Measurements from ENCODE around the gene TUBB.

TUBB gene

DNA sequence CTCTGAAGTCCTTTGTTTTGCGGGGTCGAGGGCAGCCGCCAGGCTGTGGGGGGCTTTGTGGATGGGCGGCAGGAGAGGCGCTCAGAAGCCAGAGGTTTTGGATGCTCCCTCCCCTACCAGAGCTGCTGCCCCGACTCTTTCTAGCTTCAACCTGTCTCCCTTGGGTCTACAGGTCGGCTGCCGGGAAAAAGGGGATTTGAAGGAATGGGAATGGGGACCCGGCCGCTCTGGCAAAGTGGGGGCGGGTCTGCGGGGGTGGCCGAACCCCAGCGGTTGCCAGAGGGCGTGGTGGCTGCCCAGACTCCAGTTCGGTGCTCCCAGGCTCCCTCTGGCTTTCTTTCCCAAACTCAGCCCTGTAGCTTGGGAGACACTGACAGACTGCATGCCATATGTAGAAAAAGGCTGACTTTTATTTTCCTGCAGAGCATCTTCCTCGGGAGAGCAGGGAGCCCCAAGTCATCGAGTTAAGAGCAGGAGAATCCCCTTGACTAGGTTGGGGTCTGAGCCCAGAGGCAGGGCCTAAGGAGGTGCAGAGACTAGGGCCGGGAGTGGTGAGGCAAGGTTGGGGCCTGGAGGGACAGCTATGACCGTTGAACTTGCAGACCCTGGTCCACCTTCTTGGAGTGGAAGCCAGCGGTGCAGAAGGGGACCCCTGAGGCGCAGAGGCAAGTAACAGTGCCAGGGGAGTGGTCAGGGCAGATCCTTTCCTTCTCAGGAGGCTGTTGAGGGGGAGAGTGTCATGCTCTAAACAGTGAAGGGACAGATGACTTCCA lies 32.3 kb upstream of the TUBB start:
- DNase-seq (ENCODE audit: low read depth in 3 of 3): no peak

DNA sequence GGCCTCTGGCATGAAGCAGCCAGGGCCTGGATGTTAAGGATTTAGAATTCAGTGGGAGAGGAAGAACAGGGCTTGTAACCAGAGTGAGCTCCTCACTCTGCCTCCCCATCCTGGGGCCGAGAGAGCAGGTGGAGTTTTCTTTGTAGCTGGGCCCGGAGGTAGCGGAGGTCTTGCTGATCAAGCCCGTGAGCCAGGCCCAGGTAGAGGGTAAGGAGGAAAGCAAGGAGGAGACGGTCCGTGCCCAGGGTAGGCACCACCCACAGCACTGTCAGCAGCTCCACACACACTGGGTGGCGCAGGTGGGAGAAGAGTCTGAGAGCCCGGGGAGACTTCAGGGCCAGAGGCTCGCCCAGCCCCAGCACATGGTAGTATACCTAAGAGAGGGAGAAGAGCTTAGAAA lies 31.6 kb upstream of the TUBB start:
- no peak for DNase-seq (ENCODE audit: low read depth in 3 of 3)

DNA sequence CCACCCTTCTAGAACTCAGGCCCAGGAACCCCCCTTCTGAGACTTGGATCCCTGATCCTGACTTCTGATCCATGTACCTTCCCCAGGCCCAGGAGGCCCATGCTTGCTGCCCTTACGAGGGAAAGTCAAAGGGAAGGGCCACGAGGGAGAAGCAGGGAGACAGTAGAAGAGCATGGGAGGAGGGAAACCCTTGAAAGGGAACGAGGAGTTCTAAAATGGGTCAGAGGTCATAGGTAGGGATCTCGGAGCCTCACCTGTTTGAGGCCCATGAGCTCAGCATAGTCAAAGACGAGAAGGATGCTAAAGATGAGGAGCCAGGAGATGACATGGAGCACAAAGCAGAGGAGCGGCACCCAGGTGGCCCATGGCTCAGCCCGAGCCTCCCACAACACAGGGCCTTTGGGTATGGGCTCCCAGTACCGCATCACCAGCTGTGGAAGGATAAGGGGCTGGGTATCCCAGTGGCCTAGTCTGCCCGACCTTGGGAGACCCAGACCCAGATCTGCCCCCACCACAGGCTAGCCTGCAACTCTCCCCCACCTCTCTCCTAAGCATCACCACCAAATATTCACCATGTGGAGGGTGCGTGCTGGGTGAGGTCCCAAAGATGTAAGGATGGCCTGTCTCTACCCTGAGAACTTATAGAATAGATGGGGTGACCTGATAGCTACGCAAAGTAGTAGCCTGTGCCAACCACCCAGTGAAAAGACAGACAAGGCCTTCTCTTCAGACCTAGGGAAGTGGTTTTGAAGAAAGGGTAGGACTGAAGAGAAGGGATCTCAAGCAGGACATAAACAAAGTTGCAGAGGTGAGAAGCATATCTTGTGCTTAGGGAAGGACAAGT lies 30.9 kb upstream of the TUBB start:
- DNase-seq (ENCODE audit: low read depth in 3 of 3): no peak

DNA sequence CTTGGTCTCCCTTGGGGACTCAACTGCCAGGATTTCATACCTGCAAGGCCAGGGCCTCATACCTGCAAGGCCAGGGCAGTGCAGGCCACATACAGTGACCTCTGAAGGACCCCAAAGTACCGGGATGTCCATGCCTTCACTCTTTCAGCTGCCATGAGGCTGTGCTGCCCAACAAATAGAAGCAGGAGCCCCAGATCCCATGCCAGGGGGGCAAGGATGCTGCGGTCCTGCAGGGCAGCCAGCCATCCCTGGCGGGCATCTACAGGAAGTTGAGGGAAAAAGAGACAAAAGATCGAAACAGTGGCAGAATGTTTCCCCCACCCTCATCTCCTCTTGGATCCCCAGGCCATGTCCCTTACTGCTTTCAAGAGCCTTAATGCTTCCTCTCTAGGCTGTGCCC lies 30.2 kb upstream of the TUBB start:
- no peak for DNase-seq (ENCODE audit: low read depth in 3 of 3)

DNA sequence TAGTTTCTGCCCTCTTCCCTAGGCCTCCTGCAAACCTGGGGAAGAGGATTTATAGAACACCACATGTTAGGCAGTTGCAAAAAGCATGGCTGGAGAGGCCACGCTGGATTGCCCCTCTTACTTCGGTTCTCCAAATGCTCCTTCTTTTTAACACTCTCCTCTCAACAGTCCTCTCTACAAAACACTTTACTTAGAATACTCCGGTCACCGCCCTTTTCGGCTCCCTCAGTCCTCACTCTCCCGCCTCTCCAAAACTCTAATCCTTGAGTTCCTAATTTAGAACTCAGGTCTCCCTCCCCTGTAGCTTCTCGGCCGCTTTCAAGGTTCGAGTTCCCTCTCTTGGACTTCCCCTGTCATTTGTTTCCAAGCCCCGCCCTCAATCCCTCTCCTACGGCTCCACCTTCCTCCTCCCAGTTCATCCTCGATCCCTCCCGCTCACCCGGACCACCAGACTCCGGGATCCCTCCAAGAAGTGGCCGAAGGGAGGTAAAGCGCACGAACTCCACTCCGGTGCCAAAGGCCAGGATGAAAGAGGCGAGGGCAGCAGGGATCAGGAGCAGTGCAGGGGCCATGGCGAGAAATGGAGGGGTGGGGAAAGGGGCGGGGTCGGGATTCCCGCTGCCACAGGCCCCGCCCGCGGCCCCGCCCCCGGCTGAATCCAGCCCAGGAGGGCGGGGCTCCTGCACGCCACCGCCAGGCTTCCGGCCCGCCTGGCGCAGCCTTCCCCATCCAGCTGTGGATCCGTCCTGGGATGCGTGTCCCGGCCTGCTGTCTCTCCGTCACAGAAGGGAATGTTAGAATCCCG lies 29.5 kb upstream of the TUBB start, which contains the start of gene NRM:
NRM (minus strand) TSS at position 582 of the 805 bp plus-strand sequence; CDS start at position 572, 10 bp downstream.
- peak; percentile 52 to 90 (median 64) for DNase-seq (ENCODE audit: low read depth in 3 of 3)

DNA sequence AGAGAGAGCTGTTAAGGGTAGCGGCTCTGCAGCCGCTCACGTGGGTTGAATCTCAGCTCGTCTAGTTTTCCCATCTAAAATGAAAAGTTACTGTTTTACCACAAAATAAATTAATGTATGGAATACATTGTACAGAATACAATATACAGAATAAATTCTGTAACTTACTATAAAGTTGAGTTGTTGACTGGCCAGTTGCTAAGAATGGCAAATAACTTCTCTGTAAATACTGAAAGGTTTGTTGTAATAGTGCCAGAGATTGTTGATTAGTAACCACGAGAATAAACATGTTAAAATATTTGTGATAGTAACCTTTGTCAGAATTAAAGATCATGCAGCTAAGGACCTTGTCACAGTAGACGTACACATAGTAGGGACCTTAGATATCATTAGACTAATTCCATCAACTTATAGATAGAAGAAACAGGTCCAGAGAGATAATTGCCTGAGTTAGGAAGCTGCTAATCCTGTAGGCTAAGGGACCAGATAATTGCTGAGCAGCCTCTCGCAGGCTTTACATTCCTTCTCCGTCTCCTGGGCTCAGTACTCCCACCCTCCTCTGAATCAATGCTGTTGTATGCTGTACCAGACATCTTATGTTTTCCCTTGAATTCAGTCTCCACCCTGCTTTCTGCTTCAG lies 28.8 kb upstream of the TUBB start:
- DNase-seq (ENCODE audit: low read depth in 3 of 3): no peak

DNA sequence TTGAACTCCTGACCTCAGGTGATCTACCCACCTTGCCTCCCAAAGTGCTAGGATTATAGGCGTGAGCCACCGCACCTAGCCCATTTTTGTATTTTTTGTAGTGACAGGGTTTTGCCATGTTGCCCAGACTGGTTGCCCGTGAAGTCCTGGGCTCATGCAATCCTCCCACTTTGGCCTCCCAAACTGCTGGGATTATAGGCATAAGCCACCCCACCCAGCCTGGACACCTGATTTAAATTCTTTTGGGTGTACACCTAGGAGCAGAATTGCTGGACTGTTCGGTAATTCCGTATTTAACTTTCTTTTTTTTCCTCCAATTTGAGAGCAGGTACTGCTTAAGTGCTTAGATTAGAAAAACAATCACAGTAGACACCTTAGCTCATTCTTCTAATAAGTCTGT lies 23.7 kb upstream of the TUBB start:
- DNase-seq (ENCODE audit: low read depth in 3 of 3): no peak

DNA sequence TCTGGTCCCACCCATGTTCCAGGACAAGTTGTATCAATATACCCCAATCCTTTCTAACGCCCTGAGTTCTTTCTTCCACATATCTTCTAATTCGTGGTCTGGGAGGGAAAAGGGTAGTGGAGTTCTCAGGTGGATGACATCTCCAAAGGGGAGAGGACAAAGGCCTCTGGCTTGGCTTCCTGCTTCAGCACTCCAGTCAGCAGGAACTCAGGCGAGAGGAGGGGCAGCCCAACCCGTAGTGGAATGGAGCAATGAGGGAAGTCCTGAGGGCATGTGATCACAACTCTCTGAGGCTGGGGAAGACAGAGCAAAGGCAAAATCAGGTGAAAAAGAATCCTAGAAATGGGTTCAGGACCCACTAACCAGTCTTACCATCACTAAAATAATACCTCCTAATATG lies 19.8 kb upstream of the TUBB start:
- no peak for DNase-seq (ENCODE audit: low read depth in 3 of 3)

DNA sequence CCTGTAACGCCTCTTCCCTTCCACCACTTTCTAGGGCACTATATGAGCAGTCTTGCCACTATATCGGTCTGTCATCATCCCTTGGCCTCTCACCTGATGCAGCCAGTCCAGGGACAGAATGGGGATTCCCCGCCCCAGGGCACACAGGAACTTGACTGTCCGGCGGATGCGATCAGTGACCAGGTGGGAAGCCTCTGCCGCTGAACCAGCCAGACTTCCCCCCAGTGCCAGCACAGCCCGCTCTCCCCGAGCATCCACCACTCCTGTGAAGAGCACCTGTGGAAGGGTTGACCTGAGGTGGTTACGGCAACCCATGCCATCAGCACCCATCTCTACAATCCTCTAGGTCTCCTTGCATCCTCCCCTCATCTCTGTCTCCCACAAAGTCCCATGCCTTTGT lies 17.1 kb upstream of the TUBB start:
- no peak for DNase-seq (ENCODE audit: low read depth in 3 of 3)

DNA sequence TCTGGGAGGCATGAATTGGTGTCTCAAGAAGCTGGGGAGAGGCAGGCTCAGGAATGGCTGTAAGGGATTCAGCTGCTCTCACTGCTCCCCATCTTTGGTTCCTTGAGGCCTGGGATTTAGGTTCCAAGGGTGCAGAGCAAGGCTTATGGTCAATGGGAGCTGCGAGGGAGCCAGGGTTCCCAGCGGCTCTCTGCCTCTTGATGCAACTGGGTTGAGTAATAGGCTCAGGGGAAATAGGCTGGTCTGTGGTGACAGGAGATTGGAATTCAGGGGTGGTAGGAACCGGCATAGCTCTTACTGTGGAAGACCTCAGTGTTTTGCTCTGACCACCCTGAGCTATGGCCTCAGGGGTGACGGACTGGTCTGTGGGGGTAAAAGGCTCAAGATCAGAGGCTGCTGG lies 16.3 kb upstream of the TUBB start:
- DNase-seq (ENCODE audit: low read depth in 3 of 3): no peak

DNA sequence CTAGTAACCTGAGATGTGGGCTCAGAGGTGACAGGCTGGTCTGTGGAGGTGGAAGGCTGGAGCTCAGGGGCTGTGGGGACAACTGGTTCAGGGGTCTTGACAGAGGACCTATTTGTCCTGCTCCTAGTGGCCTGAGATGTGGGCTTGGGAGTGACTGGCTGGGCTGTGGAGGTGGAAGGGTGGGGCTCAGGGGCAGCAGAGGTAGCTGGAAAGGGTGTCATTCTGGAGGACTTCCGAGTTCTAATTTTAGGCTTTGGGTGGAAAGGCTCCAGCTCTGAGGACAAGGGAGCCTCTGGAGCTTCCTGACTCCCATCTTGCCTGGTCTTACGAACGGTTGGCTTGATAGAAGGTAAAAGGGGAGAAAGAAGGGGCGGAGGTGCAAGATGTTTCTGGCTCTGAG lies 14.5 kb upstream of the TUBB start:
- DNase-seq (ENCODE audit: low read depth in 3 of 3): no peak

DNA sequence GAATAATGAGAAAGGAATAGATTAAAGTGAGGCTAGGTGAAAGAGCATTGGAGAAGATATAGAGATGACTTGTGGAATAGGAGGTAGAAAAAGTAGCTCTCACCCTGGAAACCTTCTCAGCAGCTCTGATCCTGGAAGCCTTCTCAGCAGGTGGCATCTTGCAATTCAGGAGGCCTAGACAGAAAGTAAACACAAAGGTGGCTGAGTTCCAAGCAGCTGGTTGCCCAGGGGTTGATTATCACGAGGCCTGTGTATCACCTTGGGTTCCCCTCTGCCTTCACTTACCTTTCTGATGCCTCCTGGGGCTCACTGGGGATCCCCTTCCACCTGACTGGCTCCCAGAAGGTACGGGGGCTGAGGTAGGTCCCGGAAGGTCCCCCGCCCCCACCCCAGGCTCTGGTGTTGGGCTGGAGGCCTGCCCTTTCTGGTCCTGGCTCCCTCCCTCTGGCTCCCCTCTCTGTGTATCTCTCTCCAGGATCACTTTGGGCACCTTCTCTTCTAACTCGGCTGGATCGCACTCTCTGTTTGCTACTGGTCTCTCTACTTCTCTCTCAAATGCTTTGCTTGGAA lies 12.8 kb upstream of the TUBB start:
- no peak for DNase-seq (ENCODE audit: low read depth in 3 of 3)

DNA sequence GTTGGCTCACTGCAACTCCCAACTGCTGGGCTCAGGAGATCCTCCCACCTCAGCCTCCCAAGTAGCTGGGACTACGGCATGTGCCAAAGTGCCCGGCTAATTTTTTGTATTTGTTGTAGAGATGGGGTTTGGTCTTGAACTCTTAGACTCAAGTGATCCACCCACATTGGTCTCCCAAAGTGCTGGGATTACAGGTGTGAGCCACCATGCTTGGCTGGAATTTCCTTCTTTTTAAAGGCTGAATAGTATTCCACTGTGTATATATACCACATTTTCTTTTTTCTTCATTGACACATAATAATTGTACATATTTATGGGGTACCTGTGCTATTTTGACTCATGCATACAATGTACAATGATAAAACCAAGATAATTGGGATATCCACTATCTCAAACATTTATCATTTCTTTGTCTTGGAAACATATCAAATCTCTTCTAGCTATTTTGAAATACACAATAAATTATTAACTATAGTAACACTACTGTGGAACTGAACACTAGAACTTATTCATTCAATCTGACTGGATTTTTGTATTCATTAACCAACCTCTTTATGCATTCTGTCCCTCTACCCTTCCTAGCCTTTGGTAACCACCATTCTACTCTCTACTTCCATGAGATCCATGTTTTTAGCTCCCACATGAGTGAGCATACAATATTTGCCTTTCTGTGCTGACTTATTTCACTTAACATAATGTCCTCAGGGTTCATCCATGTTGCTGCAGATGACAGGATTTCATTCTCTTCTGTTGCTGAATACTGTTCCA lies 10.9 kb upstream of the TUBB start:
- DNase-seq (ENCODE audit: low read depth in 3 of 3): no peak

DNA sequence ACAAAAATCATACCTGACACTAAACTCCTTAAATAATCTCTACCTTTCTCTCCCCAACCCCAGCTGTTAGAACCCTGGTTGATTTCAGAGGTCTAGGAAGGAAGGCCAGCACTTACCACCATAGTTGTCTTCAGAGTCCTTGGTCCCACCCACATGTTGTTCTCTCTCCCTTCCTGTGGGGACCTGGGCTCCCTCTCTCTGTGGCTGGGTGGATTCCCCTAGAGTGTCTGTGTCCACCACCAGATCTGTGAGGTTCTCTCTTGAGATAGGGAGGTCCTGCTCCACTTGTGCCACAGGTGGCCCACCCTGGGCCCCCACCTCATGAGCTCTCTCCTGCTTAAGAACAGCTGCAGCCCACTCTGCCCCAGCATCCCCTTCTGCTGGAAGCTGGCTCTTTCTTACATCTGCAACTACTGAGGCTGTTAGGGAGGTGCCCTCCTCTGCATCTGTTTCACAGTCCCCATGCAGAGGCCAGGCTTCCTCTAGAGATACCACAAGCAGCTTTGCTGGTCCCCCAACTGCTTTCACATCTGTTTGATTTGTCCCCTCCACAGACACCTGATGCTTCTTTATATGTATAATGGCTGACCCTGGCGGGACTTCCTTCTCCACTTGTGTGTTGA lies 8.3 kb upstream of the TUBB start:
- no peak for DNase-seq (ENCODE audit: low read depth in 3 of 3)

DNA sequence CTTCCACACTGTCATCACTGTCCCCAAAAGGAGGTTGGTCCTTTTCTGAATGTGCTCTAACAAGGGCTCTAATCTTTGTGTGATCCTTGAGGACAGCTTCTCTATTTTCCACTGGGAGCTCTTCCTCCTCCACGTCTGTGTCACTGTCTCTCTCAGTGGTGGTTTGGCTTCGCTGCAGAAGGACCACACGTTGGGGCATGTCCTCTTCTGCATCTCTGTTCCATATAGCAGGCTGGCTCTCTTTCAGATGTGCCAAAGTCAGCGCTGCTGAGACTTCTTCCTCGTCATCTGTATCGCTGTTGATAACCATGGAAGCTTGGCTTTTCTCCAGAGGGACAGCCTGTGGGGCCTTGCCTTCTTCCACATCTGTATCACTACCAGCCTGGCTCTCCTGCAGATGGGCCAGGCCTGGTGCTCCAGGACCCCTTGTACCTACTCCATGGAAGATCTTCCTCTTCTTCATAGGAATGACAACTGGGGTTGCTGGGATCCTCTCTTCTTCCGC lies 7.7 kb upstream of the TUBB start:
- no peak for DNase-seq (ENCODE audit: low read depth in 3 of 3)

DNA sequence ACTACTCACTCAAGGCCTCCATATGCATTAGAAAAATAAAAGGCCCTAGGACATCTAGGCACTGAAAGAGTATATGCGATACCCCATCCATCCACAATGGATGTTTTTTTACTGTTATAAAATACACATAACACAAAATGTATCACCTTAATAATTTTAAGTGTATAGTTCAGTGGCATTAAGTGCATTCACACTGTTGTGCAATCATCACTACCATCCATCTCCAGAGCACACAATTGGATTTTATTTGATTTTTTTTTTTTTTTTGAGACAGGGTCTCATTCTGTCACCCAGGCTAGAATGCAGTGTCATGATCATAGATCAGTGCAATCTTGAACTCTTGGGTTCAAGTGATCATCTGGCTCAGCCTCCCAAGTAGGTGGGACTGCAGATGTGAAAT lies 5.9 kb upstream of the TUBB start:
- DNase-seq (ENCODE audit: low read depth in 3 of 3): no peak

DNA sequence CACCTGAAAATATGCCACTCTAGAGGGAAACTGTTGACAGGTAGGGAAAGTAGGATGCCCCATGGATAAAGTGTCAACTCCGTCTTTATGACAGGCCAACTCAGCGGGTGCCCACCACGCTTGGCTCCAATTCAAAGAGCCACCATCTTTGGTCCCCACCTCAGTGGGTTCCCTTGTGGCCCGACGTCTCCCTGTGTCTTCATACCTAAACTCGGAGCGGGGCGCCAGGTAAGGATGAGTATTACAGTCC lies 3.3 kb upstream of the TUBB start:
- no peak for DNase-seq (ENCODE audit: low read depth in 3 of 3)

DNA sequence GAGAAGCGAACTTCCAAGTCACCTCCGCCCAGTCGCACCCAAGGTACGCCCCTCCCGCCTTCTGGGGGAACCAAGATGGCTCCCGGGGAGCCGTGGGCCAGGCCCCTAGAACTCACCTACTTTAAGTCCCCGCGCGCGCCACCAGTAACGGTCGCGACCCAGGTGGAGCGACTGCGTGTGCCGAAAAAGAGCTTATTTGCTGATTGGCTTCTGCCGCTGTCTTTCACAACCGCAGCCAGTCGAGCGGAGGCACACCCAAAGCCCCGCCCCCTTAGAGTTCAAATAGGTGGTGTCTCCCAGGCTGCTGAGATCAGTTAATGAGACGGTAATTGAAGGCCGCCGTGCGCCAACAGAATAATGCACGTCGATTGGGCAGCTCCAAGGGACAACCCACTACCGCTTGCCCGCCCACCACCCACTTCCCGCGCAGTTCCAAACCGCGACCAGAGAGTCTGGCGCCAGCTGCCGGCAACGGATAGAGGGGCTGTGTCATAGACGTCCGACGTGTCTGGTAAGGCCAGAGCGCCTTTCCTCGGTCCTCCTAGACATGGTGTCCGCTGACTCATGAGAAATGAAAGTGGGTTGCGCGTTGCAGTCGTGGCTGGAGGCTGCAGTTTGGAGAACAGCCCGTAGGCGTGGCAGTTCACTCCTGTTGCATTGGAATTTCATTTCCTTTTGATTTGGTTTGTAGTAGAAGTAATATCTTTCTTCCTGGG lies 2.9 kb upstream of the TUBB start, which contains the start of gene MDC1:
MDC1 (minus strand) TSS at position 153 of the 716 bp plus-strand sequence. CDS start 2,106 bp downstream, outside the sequence.
- DNase-seq (ENCODE audit: low read depth in 3 of 3): peak; percentile 97 to 100 (median 98)
